Vagina (tissue), 2 donors: Measurements from ENCODE around the gene PLEKHA5.

Source experiments
- CTCF ChIP-seq, 3 experiments: fragments of 450-650 bp in 2 of 3; fragments of 200-600 bp in 1 of 3; sonication (generic) in 1 of 3; IDR thresholded peaks; one replicate each; pipeline ENCODE4 v1.5.1; 2017 to 2019; ENCODE audit warnings: antibody characterized with exemption in 3 of 3, mild to moderate bottlenecking in 2 of 3, moderate library complexity in 2 of 3
- POLR2A ChIP-seq, 2 donors: fragments of 450-650 bp; IDR thresholded peaks; one replicate each; pipeline ENCODE4 v1.6.1; 2017; ENCODE audit warnings: antibody characterized with exemption in 2 of 2, mild to moderate bottlenecking in 2 of 2, moderate library complexity in 2 of 2
- POLR2AphosphoS5 ChIP-seq, 2 donors: sonication (generic); formaldehyde crosslinking; IDR thresholded peaks; one replicate each; pipeline ENCODE4 v1.9.0; 2017; ENCODE audit warnings: antibody characterized with exemption in 2 of 2, mild to moderate bottlenecking in 2 of 2, low read depth in 1 of 2; ENCODE audit not compliant: insufficient read depth in 1 of 2

- TF ChIP-seq POLR2AphosphoS5 (IDR thresholded peaks at IDR 0.05; ENCODE audit: insufficient read depth in 1 of 2, low read depth in 1 of 2) = no peak
- TF ChIP-seq CTCF (IDR thresholded peaks at IDR 0.05) = no peak
- TF ChIP-seq POLR2A (IDR thresholded peaks at IDR 0.05) = no peak
Observed at GRCh38 chr12:19244312-19244711, 114.8 kb downstream of the PLEKHA5 start.
